ENCODE measurements around the gene ADARB2. TPM values are rescaled to one million over a fixed set of nuclear protein-coding genes. Genes with fewer than 3 reads are reported as not detected.
A peak's percentile ranks its signal among the peaks of the same experiment; 100 is the strongest.

ADARB2 gene
- total RNA-seq, 2 donors from 2014 or later, result 1.1 to 1.8 TPM

- H3K9me3 Mint-ChIP-seq, result no peaks in the 10 kb centered on the region
- 86 to 93% methylated on average over 8 to 9 of the region's 9 CpGs for WGBS, 2 experiments (ENCODE audit: insufficient coverage in 1 of 2, insufficient read length in 1 of 2)
- Histone ChIP-seq H3K4me3 (ENCODE audit: low read length) (no peak overlapping the region), H3K27ac (ENCODE audit: low read depth, low read length) (no peak overlapping the region), H3K4me1 (ENCODE audit: control insufficient read depth, insufficient read depth, low read length) (no peaks in the 10 kb centered on the region), H3K27me3 (ENCODE audit: control insufficient read depth, insufficient read depth, low read length, poor library complexity, severe bottlenecking) (no peaks in the 10 kb centered on the region), H3K36me3 (ENCODE audit: control insufficient read depth, insufficient read depth, low read length) (no peaks in the 10 kb centered on the region), H3K9ac (ENCODE audit: extremely low read depth, low read length, poor library complexity, severe bottlenecking) (no peak overlapping the region), H3K9me3 (ENCODE audit: control insufficient read depth, low read length) (no peaks in the 10 kb centered on the region)
- peak; percentile 54 for DNase-seq
- H3K27ac Mint-ChIP-seq, result no peak overlapping the region
- no peaks in the 10 kb centered on the region for H3K36me3 Mint-ChIP-seq (ENCODE audit: low read depth)
- no peak overlapping the region for H3K4me3 Mint-ChIP-seq
- TF ChIP-seq CTCF (conservative IDR thresholded peaks at IDR 0.05), result no peak
- peaks cover 2% of the 10 kb centered on the region for H3K27me3 Mint-ChIP-seq (ENCODE audit: insufficient read depth)
- no peaks in the 10 kb centered on the region for H3K4me1 Mint-ChIP-seq
These were observed 82.4 kb downstream of the ADARB2 start for GRCh38 chr10:1654811-1655356.

- WGBS, 2 experiments (ENCODE audit: insufficient coverage in 1 of 2, insufficient read length in 1 of 2), result 69 to 75% methylated on average over 4 to 6 of the region's 6 CpGs
- Mint-ChIP-seq H3K27me3 (ENCODE audit: insufficient read depth) (peaks cover 2% of the 10 kb centered on the region), H3K36me3 (ENCODE audit: low read depth) (no peaks in the 10 kb centered on the region)
These were observed 83.1 kb downstream of the ADARB2 start for GRCh38 chr10:1654247-1654646.

GRCh38 chr10:1653321-1653720 is 84.0 kb downstream of the ADARB2 start:
- Mint-ChIP-seq H3K27ac (no peak overlapping the region), H3K4me3 (no peak overlapping the region), H3K9me3 (no peaks in the 10 kb centered on the region), H3K4me1 (no peaks in the 10 kb centered on the region), H3K36me3 (ENCODE audit: low read depth) (no peaks in the 10 kb centered on the region), H3K27me3 (ENCODE audit: insufficient read depth) (peaks cover 2% of the 10 kb centered on the region)
- Histone ChIP-seq H3K4me3 (ENCODE audit: low read length) (no peak overlapping the region), H3K27ac (ENCODE audit: low read depth, low read length) (no peak overlapping the region), H3K9ac (ENCODE audit: extremely low read depth, low read length, poor library complexity, severe bottlenecking) (no peak overlapping the region), H3K27me3 (ENCODE audit: control insufficient read depth, insufficient read depth, low read length, poor library complexity, severe bottlenecking) (no peaks in the 10 kb centered on the region), H3K36me3 (ENCODE audit: control insufficient read depth, insufficient read depth, low read length) (no peaks in the 10 kb centered on the region), H3K4me1 (ENCODE audit: control insufficient read depth, insufficient read depth, low read length) (no peaks in the 10 kb centered on the region), H3K9me3 (ENCODE audit: control insufficient read depth, low read length) (no peaks in the 10 kb centered on the region)
- no peak for TF ChIP-seq CTCF (conservative IDR thresholded peaks at IDR 0.05)
- DNase-seq, result no peak
- 91 to 92% methylated on average over 5 to 11 of the region's 11 CpGs for WGBS, 2 experiments (ENCODE audit: insufficient coverage in 1 of 2, insufficient read length in 1 of 2)

More at GRCh38 chr10:1654247-1654646, 83.1 kb downstream of the ADARB2 start:
- Mint-ChIP-seq H3K4me1 (no peaks in the 10 kb centered on the region), H3K4me3 (no peak overlapping the region), H3K9me3 (no peaks in the 10 kb centered on the region), H3K27ac (no peak overlapping the region)
- no peak overlapping the region for H3K4me3 ChIP-seq (ENCODE audit: low read length)
- H3K27ac ChIP-seq (ENCODE audit: low read depth, low read length), result no peak overlapping the region
- no peak overlapping the region for H3K9ac ChIP-seq (ENCODE audit: extremely low read depth, low read length, poor library complexity, severe bottlenecking)
- no peaks in the 10 kb centered on the region for H3K27me3 ChIP-seq (ENCODE audit: control insufficient read depth, insufficient read depth, low read length, poor library complexity, severe bottlenecking)
- H3K36me3 ChIP-seq (ENCODE audit: control insufficient read depth, insufficient read depth, low read length), result no peaks in the 10 kb centered on the region
- DNase-seq, result peak; percentile 22
- TF ChIP-seq CTCF (conservative IDR thresholded peaks at IDR 0.05), result no peak
- no peaks in the 10 kb centered on the region for H3K4me1 ChIP-seq (ENCODE audit: control insufficient read depth, insufficient read depth, low read length)
- no peaks in the 10 kb centered on the region for H3K9me3 ChIP-seq (ENCODE audit: control insufficient read depth, low read length)
